ENCODE results near the gene MCCC1.

DNA sequence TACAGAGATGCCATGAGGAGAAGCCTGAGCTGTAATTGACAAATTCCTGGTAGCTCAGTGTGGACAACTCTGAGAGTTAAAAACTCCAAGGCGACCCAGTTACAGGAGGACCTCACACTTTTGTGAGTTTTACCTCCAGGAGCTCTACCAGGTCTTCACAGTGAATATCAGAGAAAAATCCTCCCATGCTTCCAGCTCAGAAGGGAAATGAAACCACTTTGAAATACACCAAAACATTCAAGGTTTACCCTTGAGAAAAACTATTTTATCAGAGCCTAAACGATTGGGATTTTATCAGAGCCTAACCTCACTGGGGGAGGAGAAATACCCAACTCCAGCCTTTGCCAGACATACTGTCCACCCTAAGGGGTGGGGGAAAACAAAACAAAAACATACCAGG lies 52.4 kb downstream of the MCCC1 start:
- TF ChIP-seq, protein P1, sequence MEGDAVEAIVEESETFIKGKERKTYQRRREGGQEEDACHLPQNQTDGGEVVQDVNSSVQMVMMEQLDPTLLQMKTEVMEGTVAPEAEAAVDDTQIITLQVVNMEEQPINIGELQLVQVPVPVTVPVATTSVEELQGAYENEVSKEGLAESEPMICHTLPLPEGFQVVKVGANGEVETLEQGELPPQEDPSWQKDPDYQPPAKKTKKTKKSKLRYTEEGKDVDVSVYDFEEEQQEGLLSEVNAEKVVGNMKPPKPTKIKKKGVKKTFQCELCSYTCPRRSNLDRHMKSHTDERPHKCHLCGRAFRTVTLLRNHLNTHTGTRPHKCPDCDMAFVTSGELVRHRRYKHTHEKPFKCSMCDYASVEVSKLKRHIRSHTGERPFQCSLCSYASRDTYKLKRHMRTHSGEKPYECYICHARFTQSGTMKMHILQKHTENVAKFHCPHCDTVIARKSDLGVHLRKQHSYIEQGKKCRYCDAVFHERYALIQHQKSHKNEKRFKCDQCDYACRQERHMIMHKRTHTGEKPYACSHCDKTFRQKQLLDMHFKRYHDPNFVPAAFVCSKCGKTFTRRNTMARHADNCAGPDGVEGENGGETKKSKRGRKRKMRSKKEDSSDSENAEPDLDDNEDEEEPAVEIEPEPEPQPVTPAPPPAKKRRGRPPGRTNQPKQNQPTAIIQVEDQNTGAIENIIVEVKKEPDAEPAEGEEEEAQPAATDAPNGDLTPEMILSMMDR (tag by site-specific recombination; IDR thresholded peaks at IDR 0.05): no peak
- TF ChIP-seq ZNF555 (tag by site-specific recombination; conservative IDR thresholded peaks at IDR 0.05) (no peak), KLF8 (tag by site-specific recombination; IDR thresholded peaks at IDR 0.05) (no peak), ZNF792 (tag by site-specific recombination; IDR thresholded peaks at IDR 0.05) (no peak), ZNF274 (IDR thresholded peaks at IDR 0.05; ENCODE audit: low read length) (no peak), ZNF274 (tag by site-specific recombination; IDR thresholded peaks at IDR 0.05; ENCODE audit: borderline replicate concordance) (no peak), ZBTB7A (tag by site-specific recombination; IDR thresholded peaks at IDR 0.05; ENCODE audit: low read depth) (no peak), YY1 (tag by site-specific recombination; IDR thresholded peaks at IDR 0.05) (no peak), ZNF121 (tag by site-specific recombination; IDR thresholded peaks at IDR 0.05) (no peak), KLF16 (tag by site-specific recombination; IDR thresholded peaks at IDR 0.05) (no peak), SP7 (tag by site-specific recombination; IDR thresholded peaks at IDR 0.05) (no peak), ZEB2 (tag by site-specific recombination; IDR thresholded peaks at IDR 0.05) (no peak)
- TF ChIP-seq, protein P2, sequence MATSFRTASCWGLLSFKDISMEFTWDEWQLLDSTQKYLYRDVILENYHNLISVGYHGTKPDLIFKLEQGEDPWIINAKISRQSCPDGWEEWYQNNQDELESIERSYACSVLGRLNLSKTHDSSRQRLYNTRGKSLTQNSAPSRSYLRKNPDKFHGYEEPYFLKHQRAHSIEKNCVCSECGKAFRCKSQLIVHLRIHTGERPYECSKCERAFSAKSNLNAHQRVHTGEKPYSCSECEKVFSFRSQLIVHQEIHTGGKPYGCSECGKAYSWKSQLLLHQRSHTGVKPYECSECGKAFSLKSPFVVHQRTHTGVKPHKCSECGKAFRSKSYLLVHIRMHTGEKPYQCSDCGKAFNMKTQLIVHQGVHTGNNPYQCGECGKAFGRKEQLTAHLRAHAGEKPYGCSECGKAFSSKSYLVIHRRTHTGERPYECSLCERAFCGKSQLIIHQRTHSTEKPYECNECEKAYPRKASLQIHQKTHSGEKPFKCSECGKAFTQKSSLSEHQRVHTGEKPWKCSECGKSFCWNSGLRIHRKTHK (tag by site-specific recombination; IDR thresholded peaks at IDR 0.05): no peak
